ENCODE data around the gene TDRD10.

DNA sequence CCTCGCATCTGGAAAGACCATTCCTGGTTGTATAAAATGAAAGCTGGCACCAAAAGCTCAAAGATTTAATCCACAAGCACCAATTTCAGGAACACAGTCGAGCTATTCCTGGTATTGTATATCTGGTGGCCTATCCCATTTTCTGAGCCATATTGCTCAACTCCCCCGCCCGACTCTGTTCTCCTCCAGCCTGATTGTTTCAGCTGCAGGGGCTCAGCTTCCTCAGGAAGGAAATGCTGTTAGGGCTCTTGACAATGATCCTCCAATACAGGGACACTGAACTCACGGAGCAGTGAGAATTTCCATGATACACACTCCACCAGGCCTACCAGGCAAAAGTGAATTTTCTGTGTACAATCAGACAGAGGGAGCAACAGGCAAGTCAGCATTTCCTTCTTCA lies 16.9 kb upstream of the TDRD10 start:
- TF ChIP-seq GATA3 (IDR thresholded peaks at IDR 0.05; ENCODE audit: low read depth, low read length) (no peak), GATA2 (IDR thresholded peaks at IDR 0.05; ENCODE audit: low read depth, low read length) (no peak)

All from SH-SY5Y (cell line).